GM23338 (cell line): Measurements from ENCODE around the gene MAP3K10. TPM values are rescaled to one million over a fixed set of nuclear protein-coding genes. Genes with fewer than 3 reads are reported as not detected.

ENCODE experiments used
- ATAC-seq: fragments of 200-7000 bp; cut with Tn5 transposase; 3 replicates; pipeline ENCODE4 v1.9.1; 2020
- DNase-seq: peaks from one replicate; pipeline ENCODE4 v3.0.0-alpha.2; 2015; ENCODE audit warnings: low spot score
- H2AFZ ChIP-seq: fragments of 200-600 bp; sonication (generic); 2 replicates; pipeline ENCODE4 v1.8.0; 2016; ENCODE audit warnings: antibody characterized with exemption, mild to moderate bottlenecking, moderate library complexity
- H3F3A ChIP-seq: fragments of 200-600 bp; sonication (generic); replicated peaks from 2 replicates; pipeline ENCODE4 v1.8.0; 2017; ENCODE audit warnings: antibody characterized with exemption, mixed run types, low read depth
- H3K27ac ChIP-seq: fragments of 200-600 bp; sonication (generic); 2 replicates; pipeline ENCODE4 v1.6.1; 2016; ENCODE audit warnings: low read depth
- H3K27me3 ChIP-seq: fragments of 200-600 bp; sonication (generic); 2 replicates; pipeline ENCODE4 v1.8.0; 2016; ENCODE audit warnings: mild to moderate bottlenecking, mixed run types, moderate library complexity; ENCODE audit not compliant: insufficient read depth
- H3K36me3 ChIP-seq: fragments of 200-600 bp; sonication (generic); 2 replicates; pipeline ENCODE4 v1.8.0; 2016; ENCODE audit warnings: mild to moderate bottlenecking; ENCODE audit not compliant: insufficient read depth
- H3K4me1 ChIP-seq: fragments of 200-600 bp; sonication (generic); 2 replicates; pipeline ENCODE4 v1.8.0; 2016; ENCODE audit warnings: mild to moderate bottlenecking, moderate library complexity; ENCODE audit not compliant: insufficient read depth
- H3K4me2 ChIP-seq: fragments of 200-600 bp; sonication (generic); 2 replicates; pipeline ENCODE4 v1.7.1; 2017; ENCODE audit warnings: mixed run types
- H3K4me3 ChIP-seq: fragments of 200-600 bp; sonication (generic); 2 replicates; pipeline ENCODE4 v1.6.1; 2016; ENCODE audit warnings: mixed run types
- H3K79me2 ChIP-seq: fragments of 200-600 bp; sonication (generic); replicated peaks from 2 replicates; pipeline ENCODE4 v1.8.0; 2017; ENCODE audit warnings: mild to moderate bottlenecking; ENCODE audit not compliant: insufficient read depth
- H3K9me2 ChIP-seq: fragments of 200-600 bp; sonication (generic); 2 replicates; pipeline ENCODE4 v1.8.0; 2017; ENCODE audit not compliant: insufficient read depth
- H4K20me1 ChIP-seq: fragments of 200-600 bp; sonication (generic); replicated peaks from 2 replicates; pipeline ENCODE4 v1.8.0; 2017; ENCODE audit warnings: mild to moderate bottlenecking; ENCODE audit not compliant: insufficient read depth
- H3K27ac Mint-ChIP-seq: 2 replicates; pipeline ENCODE4 v1.8.0; 2020; ENCODE audit warnings: inconsistent platforms, mild to moderate bottlenecking, moderate library complexity, mixed read lengths
- H3K27me3 Mint-ChIP-seq: 3 replicates; pipeline ENCODE4 v1.8.0; 2022; ENCODE audit warnings: low read depth, mild to moderate bottlenecking, moderate library complexity, mixed read lengths, inconsistent platforms; ENCODE audit not compliant: insufficient read depth, poor library complexity
- H3K36me3 Mint-ChIP-seq: 3 replicates; pipeline ENCODE4 v1.8.0; 2021; ENCODE audit warnings: low read depth, mild to moderate bottlenecking, inconsistent platforms, moderate library complexity, mixed read lengths
- H3K4me1 Mint-ChIP-seq: 3 replicates; pipeline ENCODE4 v1.8.0; 2020; ENCODE audit warnings: mild to moderate bottlenecking, inconsistent platforms, mixed read lengths
- H3K4me3 Mint-ChIP-seq: 3 replicates; pipeline ENCODE4 v1.8.0; 2021; ENCODE audit warnings: moderate library complexity, mild to moderate bottlenecking, inconsistent platforms, mixed read lengths
- H3K9me3 Mint-ChIP-seq: 3 replicates; pipeline ENCODE4 v1.8.0; 2020; ENCODE audit warnings: moderate library complexity, mild to moderate bottlenecking, inconsistent platforms, mixed read lengths
- EZH2 ChIP-seq: fragments of 200-600 bp; sonication (generic); IDR thresholded peaks from one replicate; pipeline ENCODE4 v1.8.0; 2017; ENCODE audit warnings: antibody characterized with exemption, mild to moderate bottlenecking, low read depth; ENCODE audit not compliant: unreplicated experiment
- EZH2phosphoT487 ChIP-seq: fragments of 200-600 bp; sonication (generic); IDR thresholded peaks from one replicate; pipeline ENCODE4 v1.8.1; 2018; ENCODE audit warnings: antibody characterized with exemption; ENCODE audit not compliant: unreplicated experiment
- NANOG ChIP-seq: IDR thresholded peaks from 2 replicates; pipeline ENCODE4 v1.6.1; 2016; ENCODE audit warnings: antibody characterized with exemption, borderline replicate concordance
- STAT1 ChIP-seq: IDR thresholded peaks from one replicate; pipeline ENCODE4 v1.6.1; 2016; ENCODE audit warnings: antibody characterized with exemption; ENCODE audit not compliant: unreplicated experiment
- ZNF114 ChIP-seq: fragments of 250-450 bp; sonication (Bioruptor Pico); IDR thresholded peaks from 2 replicates; pipeline ENCODE4 v1.5.0; 2020; ENCODE audit warnings: mild to moderate bottlenecking, moderate library complexity
- ZNF331 ChIP-seq: fragments of 250-450 bp; sonication (Bioruptor Pico); IDR thresholded peaks from 2 replicates; pipeline ENCODE4 v1.5.0; 2020; ENCODE audit warnings: low read depth, mild to moderate bottlenecking, moderate library complexity
- polyA plus RNA-seq: library from polyadenylated mRNA; unstranded; fragments of >200 nt; fragmentation: Nextera tagmentation; extraction: Ambion mirVana; gene quantifications from 2 replicates; pipeline ENCODE4 v1.2.1, GENCODE V29; 2016
- total RNA-seq: library from RNA; depleted of rRNA; stranded (reverse); fragments of >200 nt; shearing (Covaris generic); gene quantifications from 2 replicates; pipeline ENCODE4 v1.2.3, GENCODE V29; 2014
- TF ChIP-seq, protein P1 (sequence below): IDR thresholded peaks from one replicate; pipeline ENCODE4 v1.6.1; 2018; ENCODE audit warnings: antibody characterized with exemption; ENCODE audit not compliant: unreplicated experiment
- TF ChIP-seq, protein P2 (sequence below), 2 experiments: fragments of 200-600 bp in 1 of 2; sonication (generic) in 1 of 2; conservative IDR thresholded peaks; 2 replicates each; pipeline versions ENCODE4 v1.5.1 to v1.6.1; 2016 to 2017; ENCODE audit warnings: antibody characterized with exemption in 2 of 2, low read depth in 2 of 2, mild to moderate bottlenecking in 2 of 2, moderate library complexity in 1 of 2
- TF ChIP-seq, protein P3 (sequence below): fragments of 250-450 bp; sonication (Bioruptor Pico); IDR thresholded peaks from 2 replicates; pipeline ENCODE4 v1.5.0; 2020; ENCODE audit warnings: mild to moderate bottlenecking, moderate library complexity

Gene MAP3K10
- total and polyA plus RNA-seq, 2 experiments from 2014 or later = 5.9 to 13.7 TPM

DNA sequence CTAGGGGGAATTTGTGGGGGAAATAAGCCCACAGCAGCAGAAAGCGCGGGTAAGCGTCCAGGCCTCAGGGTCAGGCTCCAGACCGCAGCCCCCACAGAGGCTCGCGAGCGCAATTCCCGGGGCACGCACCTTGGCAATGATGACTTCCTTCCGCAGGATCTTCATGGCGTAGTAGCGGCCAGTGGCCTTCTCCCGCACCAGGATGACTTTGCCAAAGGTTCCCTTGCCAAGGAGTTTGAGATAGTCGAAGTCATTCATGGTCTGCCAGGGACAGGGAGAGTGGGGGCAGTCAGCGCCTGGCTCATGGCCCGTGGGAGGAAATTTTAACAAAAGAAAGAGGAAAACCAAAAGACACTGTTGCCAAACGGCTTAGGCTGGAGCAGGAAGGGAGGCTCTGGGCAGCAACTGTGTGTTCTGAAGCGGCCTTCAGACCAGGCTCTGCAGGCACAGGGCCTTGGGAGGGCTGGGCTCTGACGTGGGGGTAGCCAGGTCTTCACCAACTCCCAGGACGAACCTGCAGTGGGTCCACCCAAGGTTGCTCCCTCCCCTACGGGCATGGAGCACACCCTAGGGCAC, 50.7 kb downstream of the MAP3K10 start (continued):
- TF ChIP-seq, protein P1, sequence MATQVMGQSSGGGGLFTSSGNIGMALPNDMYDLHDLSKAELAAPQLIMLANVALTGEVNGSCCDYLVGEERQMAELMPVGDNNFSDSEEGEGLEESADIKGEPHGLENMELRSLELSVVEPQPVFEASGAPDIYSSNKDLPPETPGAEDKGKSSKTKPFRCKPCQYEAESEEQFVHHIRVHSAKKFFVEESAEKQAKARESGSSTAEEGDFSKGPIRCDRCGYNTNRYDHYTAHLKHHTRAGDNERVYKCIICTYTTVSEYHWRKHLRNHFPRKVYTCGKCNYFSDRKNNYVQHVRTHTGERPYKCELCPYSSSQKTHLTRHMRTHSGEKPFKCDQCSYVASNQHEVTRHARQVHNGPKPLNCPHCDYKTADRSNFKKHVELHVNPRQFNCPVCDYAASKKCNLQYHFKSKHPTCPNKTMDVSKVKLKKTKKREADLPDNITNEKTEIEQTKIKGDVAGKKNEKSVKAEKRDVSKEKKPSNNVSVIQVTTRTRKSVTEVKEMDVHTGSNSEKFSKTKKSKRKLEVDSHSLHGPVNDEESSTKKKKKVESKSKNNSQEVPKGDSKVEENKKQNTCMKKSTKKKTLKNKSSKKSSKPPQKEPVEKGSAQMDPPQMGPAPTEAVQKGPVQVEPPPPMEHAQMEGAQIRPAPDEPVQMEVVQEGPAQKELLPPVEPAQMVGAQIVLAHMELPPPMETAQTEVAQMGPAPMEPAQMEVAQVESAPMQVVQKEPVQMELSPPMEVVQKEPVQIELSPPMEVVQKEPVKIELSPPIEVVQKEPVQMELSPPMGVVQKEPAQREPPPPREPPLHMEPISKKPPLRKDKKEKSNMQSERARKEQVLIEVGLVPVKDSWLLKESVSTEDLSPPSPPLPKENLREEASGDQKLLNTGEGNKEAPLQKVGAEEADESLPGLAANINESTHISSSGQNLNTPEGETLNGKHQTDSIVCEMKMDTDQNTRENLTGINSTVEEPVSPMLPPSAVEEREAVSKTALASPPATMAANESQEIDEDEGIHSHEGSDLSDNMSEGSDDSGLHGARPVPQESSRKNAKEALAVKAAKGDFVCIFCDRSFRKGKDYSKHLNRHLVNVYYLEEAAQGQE = no peak
- no peak for TF ChIP-seq STAT1
- no peak for TF ChIP-seq ZNF331 (CRISPR knock-in tag)

DNA sequence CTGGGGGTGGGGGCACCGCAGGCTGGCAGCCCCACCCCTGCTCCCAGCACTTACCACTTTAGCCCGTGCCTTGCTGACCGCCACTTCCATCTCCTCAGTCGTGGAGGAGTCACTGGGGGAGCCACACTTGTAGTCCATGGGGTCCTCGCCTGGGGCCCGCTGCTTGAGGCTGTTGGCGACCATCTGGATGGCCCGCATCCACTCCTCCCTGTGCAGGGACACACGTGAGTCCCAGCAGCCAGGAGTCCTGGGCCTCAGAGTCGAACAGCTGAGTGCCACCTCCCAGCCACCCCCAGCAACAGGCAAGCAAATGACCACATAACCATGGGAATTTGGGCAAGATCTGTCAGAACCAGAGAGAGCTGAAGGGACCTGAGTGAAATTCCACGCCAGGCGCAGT, 51.3 kb downstream of the MAP3K10 start:
- Mint-ChIP-seq H3K36me3 (peaks cover 16% of the 10 kb centered on the region), H3K4me3 (no peak overlapping the region), H3K9me3 (no peaks in the 10 kb centered on the region), H3K27me3 (peaks cover 4% of the 10 kb centered on the region), H3K27ac (no peak overlapping the region), H3K4me1 (peaks cover 7% of the 10 kb centered on the region)
- no peaks in the 10 kb centered on the region for H3K79me2 ChIP-seq
- no peaks in the 10 kb centered on the region for H3K9me2 ChIP-seq
- no peak overlapping the region for H3K4me3 ChIP-seq
- ATAC-seq (no peak), DNase-seq (no peak)
- no peak overlapping the region for H3K27ac ChIP-seq
- peaks cover 6% of the 10 kb centered on the region; the same call in 1 of the 2 replicates for H4K20me1 ChIP-seq
- H3K36me3 ChIP-seq = no peaks in the 10 kb centered on the region; the same call in 1 of the 2 replicates
- H2AFZ ChIP-seq = no peak overlapping the region
- no peaks in the 10 kb centered on the region for H3K27me3 ChIP-seq
- H3F3A ChIP-seq = no peaks in the 10 kb centered on the region
- no peak overlapping the region for H3K4me2 ChIP-seq
- H3K4me1 ChIP-seq = no peaks in the 10 kb centered on the region
- TF ChIP-seq ZNF114 (CRISPR knock-in tag) (no peak), EZH2 (no peak), ZNF331 (CRISPR knock-in tag) (no peak), EZH2phosphoT487 (no peak), NANOG (no peak), STAT1 (no peak)
- TF ChIP-seq, protein P2, sequence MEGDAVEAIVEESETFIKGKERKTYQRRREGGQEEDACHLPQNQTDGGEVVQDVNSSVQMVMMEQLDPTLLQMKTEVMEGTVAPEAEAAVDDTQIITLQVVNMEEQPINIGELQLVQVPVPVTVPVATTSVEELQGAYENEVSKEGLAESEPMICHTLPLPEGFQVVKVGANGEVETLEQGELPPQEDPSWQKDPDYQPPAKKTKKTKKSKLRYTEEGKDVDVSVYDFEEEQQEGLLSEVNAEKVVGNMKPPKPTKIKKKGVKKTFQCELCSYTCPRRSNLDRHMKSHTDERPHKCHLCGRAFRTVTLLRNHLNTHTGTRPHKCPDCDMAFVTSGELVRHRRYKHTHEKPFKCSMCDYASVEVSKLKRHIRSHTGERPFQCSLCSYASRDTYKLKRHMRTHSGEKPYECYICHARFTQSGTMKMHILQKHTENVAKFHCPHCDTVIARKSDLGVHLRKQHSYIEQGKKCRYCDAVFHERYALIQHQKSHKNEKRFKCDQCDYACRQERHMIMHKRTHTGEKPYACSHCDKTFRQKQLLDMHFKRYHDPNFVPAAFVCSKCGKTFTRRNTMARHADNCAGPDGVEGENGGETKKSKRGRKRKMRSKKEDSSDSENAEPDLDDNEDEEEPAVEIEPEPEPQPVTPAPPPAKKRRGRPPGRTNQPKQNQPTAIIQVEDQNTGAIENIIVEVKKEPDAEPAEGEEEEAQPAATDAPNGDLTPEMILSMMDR (conservative IDR thresholded peaks at IDR 0.05; ENCODE audit: low read depth in 2 of 2) = no peak
- TF ChIP-seq, protein P3, sequence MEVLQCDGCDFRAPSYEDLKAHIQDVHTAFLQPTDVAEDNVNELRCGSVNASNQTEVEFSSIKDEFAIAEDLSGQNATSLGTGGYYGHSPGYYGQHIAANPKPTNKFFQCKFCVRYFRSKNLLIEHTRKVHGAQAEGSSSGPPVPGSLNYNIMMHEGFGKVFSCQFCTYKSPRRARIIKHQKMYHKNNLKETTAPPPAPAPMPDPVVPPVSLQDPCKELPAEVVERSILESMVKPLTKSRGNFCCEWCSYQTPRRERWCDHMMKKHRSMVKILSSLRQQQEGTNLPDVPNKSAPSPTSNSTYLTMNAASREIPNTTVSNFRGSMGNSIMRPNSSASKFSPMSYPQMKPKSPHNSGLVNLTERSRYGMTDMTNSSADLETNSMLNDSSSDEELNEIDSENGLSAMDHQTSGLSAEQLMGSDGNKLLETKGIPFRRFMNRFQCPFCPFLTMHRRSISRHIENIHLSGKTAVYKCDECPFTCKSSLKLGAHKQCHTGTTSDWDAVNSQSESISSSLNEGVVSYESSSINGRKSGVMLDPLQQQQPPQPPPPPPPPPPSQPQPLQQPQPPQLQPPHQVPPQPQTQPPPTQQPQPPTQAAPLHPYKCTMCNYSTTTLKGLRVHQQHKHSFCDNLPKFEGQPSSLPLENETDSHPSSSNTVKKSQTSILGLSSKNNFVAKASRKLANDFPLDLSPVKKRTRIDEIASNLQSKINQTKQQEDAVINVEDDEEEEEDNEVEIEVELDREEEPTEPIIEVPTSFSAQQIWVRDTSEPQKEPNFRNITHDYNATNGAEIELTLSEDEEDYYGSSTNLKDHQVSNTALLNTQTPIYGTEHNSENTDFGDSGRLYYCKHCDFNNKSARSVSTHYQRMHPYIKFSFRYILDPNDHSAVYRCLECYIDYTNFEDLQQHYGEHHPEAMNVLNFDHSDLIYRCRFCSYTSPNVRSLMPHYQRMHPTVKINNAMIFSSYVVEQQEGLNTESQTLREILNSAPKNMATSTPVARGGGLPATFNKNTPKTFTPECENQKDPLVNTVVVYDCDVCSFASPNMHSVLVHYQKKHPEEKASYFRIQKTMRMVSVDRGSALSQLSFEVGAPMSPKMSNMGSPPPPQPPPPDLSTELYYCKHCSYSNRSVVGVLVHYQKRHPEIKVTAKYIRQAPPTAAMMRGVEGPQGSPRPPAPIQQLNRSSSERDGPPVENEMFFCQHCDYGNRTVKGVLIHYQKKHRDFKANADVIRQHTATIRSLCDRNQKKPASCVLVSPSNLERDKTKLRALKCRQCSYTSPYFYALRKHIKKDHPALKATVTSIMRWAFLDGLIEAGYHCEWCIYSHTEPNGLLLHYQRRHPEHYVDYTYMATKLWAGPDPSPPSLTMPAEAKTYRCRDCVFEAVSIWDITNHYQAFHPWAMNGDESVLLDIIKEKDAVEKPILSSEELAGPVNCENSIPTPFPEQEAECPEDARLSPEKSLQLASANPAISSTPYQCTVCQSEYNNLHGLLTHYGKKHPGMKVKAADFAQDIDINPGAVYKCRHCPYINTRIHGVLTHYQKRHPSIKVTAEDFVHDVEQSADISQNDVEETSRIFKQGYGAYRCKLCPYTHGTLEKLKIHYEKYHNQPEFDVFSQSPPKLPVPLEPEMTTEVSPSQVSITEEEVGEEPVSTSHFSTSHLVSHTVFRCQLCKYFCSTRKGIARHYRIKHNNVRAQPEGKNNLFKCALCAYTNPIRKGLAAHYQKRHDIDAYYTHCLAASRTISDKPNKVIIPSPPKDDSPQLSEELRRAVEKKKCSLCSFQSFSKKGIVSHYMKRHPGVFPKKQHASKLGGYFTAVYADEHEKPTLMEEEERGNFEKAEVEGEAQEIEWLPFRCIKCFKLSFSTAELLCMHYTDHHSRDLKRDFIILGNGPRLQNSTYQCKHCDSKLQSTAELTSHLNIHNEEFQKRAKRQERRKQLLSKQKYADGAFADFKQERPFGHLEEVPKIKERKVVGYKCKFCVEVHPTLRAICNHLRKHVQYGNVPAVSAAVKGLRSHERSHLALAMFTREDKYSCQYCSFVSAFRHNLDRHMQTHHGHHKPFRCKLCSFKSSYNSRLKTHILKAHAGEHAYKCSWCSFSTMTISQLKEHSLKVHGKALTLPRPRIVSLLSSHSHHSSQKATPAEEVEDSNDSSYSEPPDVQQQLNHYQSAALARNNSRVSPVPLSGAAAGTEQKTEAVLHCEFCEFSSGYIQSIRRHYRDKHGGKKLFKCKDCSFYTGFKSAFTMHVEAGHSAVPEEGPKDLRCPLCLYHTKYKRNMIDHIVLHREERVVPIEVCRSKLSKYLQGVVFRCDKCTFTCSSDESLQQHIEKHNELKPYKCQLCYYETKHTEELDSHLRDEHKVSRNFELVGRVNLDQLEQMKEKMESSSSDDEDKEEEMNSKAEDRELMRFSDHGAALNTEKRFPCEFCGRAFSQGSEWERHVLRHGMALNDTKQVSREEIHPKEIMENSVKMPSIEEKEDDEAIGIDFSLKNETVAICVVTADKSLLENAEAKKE (CRISPR knock-in tag) = no peak
- TF ChIP-seq, protein P1 = no peak
